ENCODE results near the gene SYK.
"Not testable (repeated sequence)": the region's sequence is repeated elsewhere in the genome, so short reads cannot be mapped to it uniquely, and the experiment has no call there.

SYK gene

GRCh38 chr9:90801241-90801972 lies at the start of gene SYK:
SYK (plus strand) TSS chr9:90801819; CDS start chr9:90843899, 42,080 bp downstream.
- no peak for DNase-seq

- DNase-seq: peak; percentile 38
Measured at GRCh38 chr9:90755514-90756371, 45.9 kb upstream of the SYK start.

DNA sequence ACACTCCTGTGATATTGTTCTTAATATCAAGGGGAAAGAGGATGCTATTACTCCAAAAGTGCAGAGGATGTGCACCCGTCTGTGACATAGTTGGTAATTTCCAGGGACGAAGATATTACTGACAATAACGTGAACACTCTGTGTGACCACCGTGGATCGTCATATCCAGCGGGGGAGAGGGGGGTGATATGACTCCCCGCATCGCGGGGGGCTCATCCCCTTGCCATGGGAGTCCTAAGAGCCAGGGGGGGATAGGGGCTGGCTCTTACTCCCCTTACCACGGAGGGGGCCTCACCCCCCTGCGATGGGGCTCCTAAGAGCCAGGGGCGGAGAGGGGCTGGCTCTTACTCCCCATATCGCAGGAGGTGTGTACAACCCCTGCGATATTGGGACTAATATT lies 41.0 kb upstream of the SYK start:
- DNase-seq: not testable (repeated sequence)

DNA sequence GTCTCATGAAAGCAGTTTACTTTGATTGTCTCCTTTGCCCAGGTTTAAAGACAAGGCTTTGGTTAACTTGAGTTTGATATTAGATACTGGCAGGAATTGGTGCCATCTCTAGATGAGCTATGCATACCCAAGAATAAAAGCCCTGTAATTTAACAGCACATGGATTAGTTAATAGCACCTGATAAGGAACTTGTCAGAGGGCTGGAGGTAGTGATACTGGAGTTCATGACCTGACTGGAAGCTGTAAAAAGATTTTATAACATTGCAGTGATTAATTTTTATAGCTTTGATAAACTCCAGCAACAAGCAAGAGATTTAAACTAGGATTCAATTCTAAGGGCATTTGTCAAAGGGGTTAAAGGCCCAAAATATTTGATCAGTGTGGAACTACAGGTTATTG lies 34.9 kb upstream of the SYK start:
- DNase-seq: no peak

- DNase-seq: no peak
Measured at GRCh38 chr9:90767523-90768100, 34.0 kb upstream of the SYK start.

DNA sequence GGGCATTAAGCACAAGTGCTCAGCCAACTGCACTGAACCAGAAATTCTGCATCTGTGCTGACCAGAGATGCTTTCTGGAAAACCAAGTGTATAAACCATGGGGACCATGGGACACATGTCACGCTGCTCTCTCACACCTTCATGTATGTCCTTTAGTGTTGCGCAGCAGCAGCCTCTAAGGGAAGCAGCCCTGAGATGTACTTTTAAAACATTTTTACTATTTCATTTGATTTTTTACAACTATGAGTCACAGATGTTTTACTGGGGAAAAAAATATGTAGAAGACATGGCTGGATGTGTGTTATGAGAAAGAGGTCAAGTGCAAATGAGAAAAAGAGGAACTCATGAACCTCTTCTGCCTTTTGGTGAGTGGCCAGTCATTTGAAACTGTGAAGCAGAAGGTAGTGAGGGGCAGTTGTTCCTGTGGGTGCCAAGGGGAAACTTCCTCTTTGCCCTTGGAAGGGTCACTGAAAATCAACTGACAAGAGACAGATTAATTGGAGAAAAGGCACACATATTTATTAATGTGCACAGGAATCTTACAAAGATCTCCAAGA lies 31.4 kb upstream of the SYK start:
- no peak for DNase-seq

GRCh38 chr9:90770927-90771326 lies 30.7 kb upstream of the SYK start:
- DNase-seq: no peak

DNA sequence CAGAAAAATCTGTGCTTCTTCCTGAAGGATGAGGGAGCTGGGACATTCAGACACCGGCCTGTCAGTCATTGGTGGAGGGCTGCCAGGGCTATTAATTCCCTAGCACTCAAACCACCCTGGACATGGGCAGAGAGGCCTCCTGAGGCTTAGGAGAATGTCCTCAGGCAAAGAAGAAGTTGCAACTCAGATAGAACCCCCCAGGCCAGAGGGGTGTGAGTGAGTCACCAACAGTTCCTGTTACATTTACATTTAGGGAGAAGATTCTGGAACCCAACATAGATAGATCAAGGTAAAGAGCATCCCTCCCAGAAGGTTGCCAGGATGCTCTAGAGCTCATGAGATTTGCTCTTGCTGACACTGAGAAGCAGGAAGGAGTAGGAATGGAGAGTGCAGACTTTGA lies 29.2 kb upstream of the SYK start:
- DNase-seq: no peak

GRCh38 chr9:90773617-90774016 lies 28.0 kb upstream of the SYK start:
- no peak for DNase-seq

DNA sequence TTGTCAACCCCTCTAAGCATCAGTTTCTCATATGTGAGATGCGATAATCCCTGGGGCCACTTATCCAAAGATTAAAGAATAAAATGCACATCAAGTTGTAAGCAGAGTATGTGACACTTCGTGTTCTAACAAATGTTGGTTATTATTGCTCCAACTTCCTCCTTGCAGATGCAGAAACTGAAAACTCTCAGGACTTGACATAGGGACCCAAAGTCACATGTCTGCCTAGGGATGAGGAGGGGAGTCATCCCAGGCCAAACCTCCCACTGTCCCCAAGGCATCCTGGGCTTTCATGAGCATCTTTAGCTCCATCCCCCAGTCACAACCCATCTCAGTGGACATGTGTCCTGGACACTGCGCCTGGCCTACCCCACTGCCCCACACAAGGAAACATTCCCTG lies 27.5 kb upstream of the SYK start:
- no peak for DNase-seq

DNA sequence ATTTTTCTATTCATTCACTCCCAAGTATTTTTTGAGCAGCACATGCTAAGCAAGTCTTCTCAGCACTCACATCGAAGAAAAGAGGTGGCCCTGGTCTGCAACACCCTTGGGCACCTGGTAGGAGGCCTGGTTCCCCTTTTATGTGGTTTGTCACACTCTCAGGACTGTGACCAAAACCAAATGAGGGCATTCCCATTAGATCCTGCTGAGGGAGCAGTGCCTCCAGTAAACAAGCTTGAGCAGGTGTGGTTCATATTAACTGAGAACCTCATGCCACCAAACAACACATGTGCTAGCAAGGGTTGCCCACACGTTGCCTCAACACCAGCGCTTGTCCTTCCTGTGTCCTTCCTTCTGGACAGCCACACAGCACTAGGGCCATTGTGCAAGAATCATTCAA lies 26.9 kb upstream of the SYK start:
- DNase-seq: no peak

DNA sequence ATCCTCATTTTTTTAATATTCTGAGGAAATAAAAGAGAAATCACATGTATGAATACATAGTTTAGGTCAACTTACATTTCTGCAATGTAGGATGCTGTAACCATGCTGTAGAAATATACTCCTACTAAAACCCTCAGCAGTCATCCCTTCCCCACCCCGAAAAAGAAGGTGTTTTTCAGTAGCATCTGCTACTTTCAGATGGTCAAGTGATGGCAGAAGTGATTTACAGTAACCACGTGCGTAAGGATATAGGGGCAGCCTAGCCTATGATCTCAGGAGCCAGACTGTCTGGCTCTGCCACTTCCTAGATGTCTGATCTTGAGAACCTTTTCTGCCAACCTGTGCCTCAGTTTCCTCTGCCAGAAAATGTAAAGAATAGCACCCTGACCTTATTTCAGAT lies 26.0 kb upstream of the SYK start:
- DNase-seq: no peak

DNA sequence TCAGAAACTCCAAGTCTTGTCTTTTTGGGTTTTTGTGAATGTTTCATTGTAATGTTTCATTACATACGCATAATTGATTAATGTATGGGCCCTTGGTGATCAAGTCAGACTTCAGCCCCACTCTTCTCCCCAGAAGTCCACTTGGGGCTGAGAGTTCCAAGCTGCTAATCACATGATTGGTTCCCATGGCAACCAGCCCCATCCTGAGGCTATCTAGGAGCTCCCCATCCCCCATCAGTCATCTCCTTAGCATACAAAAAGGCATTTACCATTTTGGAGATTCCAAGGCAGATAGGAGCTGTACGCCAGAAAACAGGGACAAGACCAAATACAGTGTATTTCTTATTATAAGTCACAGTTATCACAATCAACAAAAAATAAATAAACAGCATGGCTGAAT lies 22.9 kb upstream of the SYK start:
- no peak for DNase-seq

GRCh38 chr9:90783552-90783951 lies 18.1 kb upstream of the SYK start:
- DNase-seq: no peak

- no peak for DNase-seq
Measured at GRCh38 chr9:90783964-90784363, 17.7 kb upstream of the SYK start.

GRCh38 chr9:90787771-90788460 lies 13.7 kb upstream of the SYK start:
- DNase-seq: no peak

DNA sequence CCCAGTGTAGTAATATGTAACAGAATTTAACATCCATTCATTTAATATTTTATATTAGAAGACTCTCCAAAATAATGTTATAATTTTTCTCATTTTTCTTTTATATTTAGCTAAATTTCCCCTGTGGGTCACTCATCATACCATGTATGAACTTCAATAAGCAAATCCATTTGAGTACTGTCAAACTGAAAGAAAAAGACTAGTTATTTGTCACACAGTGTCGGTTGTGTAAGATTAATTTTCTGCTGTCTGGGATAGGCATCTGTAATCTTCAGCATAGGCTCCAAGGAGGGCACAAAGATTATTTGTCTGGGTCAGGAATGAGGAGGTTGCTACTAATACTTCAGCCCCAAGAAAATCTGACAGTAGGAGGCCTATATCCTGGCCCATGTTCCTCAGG lies 13.1 kb upstream of the SYK start:
- not testable (repeated sequence) for DNase-seq

- DNase-seq: no peak
Measured at GRCh38 chr9:90789408-90789807, 12.2 kb upstream of the SYK start.

GRCh38 chr9:90789862-90790261 lies 11.8 kb upstream of the SYK start:
- no peak for DNase-seq

GRCh38 chr9:90793024-90793423 lies 8.6 kb upstream of the SYK start:
- DNase-seq: not testable (repeated sequence)

- no peak for DNase-seq
Measured at GRCh38 chr9:90793729-90794128, 7.9 kb upstream of the SYK start.

DNA sequence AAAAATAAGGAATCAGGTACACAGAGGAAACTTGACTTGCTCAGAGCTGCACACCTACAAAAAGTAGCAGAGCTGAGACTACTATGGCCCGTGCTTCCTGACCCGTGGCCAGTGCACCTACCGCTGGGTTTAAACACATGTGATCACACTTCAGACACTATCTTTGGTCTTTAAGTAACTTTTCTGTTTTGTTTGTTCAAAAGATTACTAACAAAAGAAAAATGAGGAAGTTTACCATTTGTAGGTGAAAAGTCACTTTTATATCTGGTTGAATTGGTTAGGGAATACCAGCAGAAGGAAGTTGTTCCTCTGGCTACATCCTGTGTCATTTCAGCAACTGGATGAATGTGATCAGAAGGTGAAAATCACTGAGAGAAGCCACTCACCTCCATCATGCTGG lies 6.5 kb upstream of the SYK start:
- no peak for DNase-seq

- DNase-seq: no peak
Measured at GRCh38 chr9:90795871-90796317, 5.7 kb upstream of the SYK start.
